ENCODE data around the gene OSGEP. TPM values are rescaled to one million over a fixed set of nuclear protein-coding genes. Genes with fewer than 3 reads are reported as not detected.

OSGEP gene
- total RNA-seq, 1 experiment from 2014 or later = 50.8 TPM

DNA sequence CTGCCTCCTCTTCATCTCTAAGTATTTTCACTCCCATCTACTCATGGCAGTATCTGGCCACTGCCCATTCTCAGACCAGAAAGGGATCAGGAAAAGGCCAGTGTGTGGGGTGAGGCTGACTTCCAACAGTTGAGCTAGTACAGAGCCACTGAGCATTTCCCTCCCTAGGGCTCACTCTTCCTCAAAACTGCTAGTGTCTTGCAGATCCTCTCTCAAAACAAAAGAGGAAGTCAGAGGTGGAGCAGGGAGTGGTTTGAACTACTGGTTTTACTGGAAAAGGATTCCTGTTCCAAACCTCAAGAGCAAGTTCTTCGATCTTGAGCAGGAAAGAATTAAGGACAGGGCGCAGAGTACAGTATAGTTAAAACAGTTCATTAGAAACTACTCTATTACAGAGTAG is 39.0 kb upstream of the OSGEP start:
- Histone ChIP-seq H2BK20ac (ENCODE audit: low read depth, low read length, poor library complexity, severe bottlenecking) (no peak overlapping the region), H2BK5ac (ENCODE audit: insufficient read length, low read length) (no peak overlapping the region), H2BK120ac (ENCODE audit: low read depth, low read length, poor library complexity, severe bottlenecking) (no peak overlapping the region), H4K91ac (ENCODE audit: insufficient read length, low read depth, low read length) (no peak overlapping the region), H4K20me1 (ENCODE audit: control insufficient read depth, insufficient read depth, insufficient read length) (no peaks in the 10 kb centered on the region), H3K23ac (ENCODE audit: insufficient read length, low read depth, low read length) (no peak overlapping the region), H3K4me1 (ENCODE audit: insufficient read depth, low read length) (peaks cover under 1% of the 10 kb centered on the region; the same call in 1 of the 2 replicates), H3K27ac (ENCODE audit: insufficient read length, low read depth, low read length) (no peak overlapping the region), H3K9ac (ENCODE audit: extremely low read depth, insufficient read length, low read length) (no peak overlapping the region), H3K14ac (ENCODE audit: insufficient read depth, low read length) (no peak overlapping the region), H4K8ac (replicated peaks; ENCODE audit: insufficient read length, low read depth, low read length) (no peak overlapping the region), H2AFZ (ENCODE audit: low read length) (peak overlapping the region; percentile 6), H3T11ph (ENCODE audit: low read length) (no peak overlapping the region), H3K79me2 (ENCODE audit: insufficient read depth, low read length) (no peaks in the 10 kb centered on the region), H3K9me3 (ENCODE audit: control insufficient read depth, low read depth, low read length) (no peaks in the 10 kb centered on the region), H3K27me3 (ENCODE audit: insufficient read depth, low read length) (no peaks in the 10 kb centered on the region), H4K5ac (ENCODE audit: insufficient read length, low read depth, low read length) (no peak overlapping the region), H2BK15ac (ENCODE audit: low read depth, low read length) (no peak overlapping the region), H2AK5ac (ENCODE audit: insufficient read length, low read length) (no peak overlapping the region), H3K56ac (ENCODE audit: insufficient read length, low read depth, low read length) (no peak overlapping the region), H3K4ac (ENCODE audit: low read depth, low read length) (no peak overlapping the region), H3K18ac (ENCODE audit: insufficient read length, low read depth, low read length) (no peak overlapping the region), H3K23me2 (ENCODE audit: insufficient read length, low read depth, low read length, poor library complexity, severe bottlenecking) (no peaks in the 10 kb centered on the region), H3K4me2 (ENCODE audit: insufficient read depth, insufficient read length, low read length) (no peak overlapping the region), H2BK12ac (ENCODE audit: insufficient read length, low read depth, low read length) (no peak overlapping the region), H3K79me1 (ENCODE audit: insufficient read depth, low read depth, low read length, poor library complexity, severe bottlenecking) (no peaks in the 10 kb centered on the region)
- H3K4me1 Mint-ChIP-seq = peaks cover 28% of the 10 kb centered on the region in 2 experiments
- WGBS (ENCODE audit: extremely low coverage, insufficient read length, low lambda C conversion rate) = no CpG with 5 or more reads among the region's 2 CpGs
- H3K27me3 Mint-ChIP-seq (ENCODE audit: low read depth) = peaks cover 3% of the 10 kb centered on the region
- TF ChIP-seq, protein P1, sequence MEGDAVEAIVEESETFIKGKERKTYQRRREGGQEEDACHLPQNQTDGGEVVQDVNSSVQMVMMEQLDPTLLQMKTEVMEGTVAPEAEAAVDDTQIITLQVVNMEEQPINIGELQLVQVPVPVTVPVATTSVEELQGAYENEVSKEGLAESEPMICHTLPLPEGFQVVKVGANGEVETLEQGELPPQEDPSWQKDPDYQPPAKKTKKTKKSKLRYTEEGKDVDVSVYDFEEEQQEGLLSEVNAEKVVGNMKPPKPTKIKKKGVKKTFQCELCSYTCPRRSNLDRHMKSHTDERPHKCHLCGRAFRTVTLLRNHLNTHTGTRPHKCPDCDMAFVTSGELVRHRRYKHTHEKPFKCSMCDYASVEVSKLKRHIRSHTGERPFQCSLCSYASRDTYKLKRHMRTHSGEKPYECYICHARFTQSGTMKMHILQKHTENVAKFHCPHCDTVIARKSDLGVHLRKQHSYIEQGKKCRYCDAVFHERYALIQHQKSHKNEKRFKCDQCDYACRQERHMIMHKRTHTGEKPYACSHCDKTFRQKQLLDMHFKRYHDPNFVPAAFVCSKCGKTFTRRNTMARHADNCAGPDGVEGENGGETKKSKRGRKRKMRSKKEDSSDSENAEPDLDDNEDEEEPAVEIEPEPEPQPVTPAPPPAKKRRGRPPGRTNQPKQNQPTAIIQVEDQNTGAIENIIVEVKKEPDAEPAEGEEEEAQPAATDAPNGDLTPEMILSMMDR (conservative IDR thresholded peaks at IDR 0.05) = no peak
- H3K4me3 Mint-ChIP-seq = no peak overlapping the region
- peaks cover 0 to 4% (median 0%) of the 10 kb centered on the region in 3 experiments; a peak in 2 of 7 replicates for H3K36me3 Mint-ChIP-seq (ENCODE audit: insufficient read depth in 1 of 3, low read depth in 3 of 3)
- peaks cover 0 to 3% of the 10 kb centered on the region in 2 experiments; a peak in 3 of 5 replicates for H3K9me3 Mint-ChIP-seq
- no peak for DNase-seq
- H3K27ac Mint-ChIP-seq = 0 out of 7 replicates have a peak overlapping the region, but pooled peaks of 1 of the 3 experiments have one; percentile 5
